Activated T-cell treated with anti-CD3 and anti-CD28 coated beads, Interleukin-2, amount 50 U/mL, for 1 hour (primary cell): ENCODE data around the gene ATRNL1.

Experiments used
- DNase-seq: peaks from one replicate; pipeline ENCODE4 v3.0.0-alpha.2; 2020

Gene ATRNL1, protein sequence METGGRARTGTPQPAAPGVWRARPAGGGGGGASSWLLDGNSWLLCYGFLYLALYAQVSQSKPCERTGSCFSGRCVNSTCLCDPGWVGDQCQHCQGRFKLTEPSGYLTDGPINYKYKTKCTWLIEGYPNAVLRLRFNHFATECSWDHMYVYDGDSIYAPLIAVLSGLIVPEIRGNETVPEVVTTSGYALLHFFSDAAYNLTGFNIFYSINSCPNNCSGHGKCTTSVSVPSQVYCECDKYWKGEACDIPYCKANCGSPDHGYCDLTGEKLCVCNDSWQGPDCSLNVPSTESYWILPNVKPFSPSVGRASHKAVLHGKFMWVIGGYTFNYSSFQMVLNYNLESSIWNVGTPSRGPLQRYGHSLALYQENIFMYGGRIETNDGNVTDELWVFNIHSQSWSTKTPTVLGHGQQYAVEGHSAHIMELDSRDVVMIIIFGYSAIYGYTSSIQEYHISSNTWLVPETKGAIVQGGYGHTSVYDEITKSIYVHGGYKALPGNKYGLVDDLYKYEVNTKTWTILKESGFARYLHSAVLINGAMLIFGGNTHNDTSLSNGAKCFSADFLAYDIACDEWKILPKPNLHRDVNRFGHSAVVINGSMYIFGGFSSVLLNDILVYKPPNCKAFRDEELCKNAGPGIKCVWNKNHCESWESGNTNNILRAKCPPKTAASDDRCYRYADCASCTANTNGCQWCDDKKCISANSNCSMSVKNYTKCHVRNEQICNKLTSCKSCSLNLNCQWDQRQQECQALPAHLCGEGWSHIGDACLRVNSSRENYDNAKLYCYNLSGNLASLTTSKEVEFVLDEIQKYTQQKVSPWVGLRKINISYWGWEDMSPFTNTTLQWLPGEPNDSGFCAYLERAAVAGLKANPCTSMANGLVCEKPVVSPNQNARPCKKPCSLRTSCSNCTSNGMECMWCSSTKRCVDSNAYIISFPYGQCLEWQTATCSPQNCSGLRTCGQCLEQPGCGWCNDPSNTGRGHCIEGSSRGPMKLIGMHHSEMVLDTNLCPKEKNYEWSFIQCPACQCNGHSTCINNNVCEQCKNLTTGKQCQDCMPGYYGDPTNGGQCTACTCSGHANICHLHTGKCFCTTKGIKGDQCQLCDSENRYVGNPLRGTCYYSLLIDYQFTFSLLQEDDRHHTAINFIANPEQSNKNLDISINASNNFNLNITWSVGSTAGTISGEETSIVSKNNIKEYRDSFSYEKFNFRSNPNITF (N-terminal part only)

DNA sequence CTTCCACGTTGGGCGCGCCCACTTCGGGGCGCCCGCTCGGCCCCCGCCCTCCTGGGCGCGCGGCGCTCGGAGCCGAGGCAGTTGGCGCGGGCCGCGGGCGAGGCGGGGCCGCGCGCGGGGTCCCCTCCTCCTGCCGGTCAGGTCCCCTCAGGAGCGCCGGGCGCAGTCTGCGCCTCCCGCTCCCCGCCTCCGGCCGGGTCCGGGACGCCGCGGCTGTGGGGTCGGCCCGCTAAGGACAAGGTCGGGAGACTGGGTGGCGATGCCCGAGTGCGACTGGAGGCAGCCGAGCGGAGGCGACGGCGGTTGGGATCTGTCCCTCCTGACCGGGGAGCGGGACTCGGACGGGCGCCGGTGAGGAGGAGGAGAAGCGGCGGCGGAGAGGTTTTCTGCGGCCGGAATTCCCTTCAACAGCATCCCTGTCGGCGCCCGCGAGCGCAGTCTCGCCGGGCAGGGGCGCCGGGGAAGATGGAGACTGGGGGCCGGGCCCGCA is at the start of gene ATRNL1:
Gene ATRNL1, plus strand, starts transcription at position 80 of the 490 bp plus-strand sequence. Its CDS starts 386 bp downstream, at position 466.
- DNase-seq: no peak

DNA sequence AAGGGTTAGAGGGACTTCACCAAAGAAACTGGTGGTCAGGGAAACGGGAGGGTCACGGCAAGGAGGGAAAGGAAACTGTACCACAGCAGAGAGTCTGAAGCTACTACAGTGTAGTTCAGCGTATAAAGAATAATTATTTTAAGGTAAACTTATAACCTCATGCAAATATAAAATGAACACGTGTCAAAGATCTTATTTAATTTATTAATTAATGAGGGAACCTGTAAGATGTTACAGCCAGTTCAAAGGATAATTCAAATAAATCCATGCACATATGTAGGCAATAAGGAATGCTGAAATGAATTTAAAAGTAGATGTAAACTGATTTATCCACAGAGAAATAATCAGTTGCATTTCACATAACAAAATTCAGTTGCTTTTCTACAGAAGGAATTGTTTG is 49.4 kb upstream of the ATRNL1 start:
- DNase-seq: no peak

DNA sequence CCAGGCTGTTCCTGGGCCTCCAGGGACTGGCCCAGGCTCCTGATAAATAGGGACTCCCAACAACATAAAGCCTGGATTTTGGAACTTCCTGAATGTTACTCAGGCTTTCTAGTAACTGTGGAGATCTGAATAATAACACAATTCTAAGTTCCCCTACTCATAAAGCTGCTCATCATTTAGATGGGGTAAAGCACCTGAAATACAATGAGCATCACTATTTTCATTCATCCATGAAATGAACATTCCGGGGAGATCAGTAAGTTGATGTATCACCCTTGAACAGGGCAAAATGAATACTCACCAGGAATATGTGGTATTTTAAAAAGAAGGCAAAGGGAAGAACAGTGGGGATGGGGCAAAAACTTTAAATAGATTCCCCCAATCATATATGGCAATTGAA is 48.3 kb upstream of the ATRNL1 start:
- DNase-seq: no peak

DNA sequence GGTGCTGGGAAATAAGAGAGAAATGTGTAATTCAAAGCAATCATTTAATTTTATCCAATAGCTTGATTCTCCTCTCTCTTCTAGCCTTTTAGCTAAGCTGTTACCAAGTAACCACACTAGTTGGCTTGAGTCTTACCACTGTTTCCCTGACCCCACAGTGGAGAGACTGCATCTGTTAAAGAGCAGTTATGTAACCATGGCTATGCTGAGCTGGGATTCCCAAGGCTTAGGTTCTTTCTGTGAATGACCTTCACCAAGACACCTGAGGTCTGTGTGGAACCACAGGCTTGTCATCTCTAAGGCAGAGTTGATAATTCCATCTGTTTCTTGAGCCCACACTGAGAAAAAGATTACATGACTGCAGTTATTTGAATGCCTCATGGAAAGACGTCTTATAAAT is 47.7 kb upstream of the ATRNL1 start:
- DNase-seq: no peak

DNA sequence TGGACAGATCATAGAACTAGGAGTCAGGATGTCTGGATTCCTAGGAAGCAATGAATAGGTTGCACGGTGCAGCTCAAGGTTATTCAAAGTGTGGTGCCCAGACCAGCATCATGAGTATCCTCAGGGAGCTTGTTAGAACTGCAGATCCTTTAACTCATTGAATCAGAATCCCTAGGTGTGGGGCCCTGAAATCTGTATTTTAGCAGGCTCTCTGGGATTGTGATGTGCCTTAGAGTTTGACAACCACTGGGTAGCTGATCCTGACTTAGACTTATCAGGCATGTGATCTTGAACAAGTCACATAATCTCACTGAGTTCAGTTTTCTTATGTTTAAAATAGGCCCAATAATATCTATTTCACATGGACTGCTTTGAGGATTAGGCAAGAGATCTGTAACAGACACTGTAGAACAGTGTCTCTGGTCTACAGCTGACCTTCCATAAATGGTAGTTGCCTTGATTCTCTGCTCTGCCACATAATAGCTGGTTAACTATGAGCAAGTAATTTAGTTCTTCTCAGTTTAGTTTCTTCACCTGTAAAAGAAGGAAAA is 46.4 kb upstream of the ATRNL1 start:
- no peak for DNase-seq

DNA sequence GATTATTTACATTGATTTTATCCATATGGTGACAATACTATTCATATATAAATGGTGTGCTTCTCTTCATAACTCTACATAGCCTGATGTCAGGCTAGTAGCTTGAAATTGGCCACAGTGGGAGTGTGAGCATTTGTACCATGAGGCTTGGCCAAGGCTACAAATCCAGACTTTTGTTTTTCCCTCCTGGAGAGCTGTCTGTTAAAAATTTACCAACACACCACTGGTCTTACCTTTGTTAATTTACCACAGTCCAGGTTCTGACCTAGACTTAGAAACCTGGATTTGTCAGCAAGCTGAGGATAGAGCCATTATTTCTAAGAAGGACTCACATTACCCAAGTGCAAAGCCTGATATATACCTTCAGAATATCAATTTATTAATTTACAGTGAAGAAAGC is 45.5 kb upstream of the ATRNL1 start:
- no peak for DNase-seq

DNA sequence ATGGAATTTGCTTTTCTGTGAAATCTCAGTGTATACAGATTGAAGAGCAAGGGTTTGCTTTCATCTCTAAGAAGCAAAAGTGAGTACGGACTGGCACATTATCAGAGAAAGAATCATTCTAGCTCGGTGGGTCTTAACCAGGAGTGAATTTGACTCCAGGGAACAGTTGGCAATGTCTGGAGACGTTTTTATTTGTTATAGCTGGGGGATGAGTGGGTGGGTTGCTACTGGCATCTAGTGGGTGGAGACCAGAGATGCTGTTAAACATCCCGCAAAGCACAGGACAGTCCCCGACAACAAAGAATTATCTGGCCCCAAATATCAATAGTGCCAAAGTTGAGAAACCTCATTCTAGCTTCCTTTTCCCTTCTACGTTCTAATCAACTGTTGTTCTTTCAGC is 43.8 kb upstream of the ATRNL1 start:
- no peak for DNase-seq

DNA sequence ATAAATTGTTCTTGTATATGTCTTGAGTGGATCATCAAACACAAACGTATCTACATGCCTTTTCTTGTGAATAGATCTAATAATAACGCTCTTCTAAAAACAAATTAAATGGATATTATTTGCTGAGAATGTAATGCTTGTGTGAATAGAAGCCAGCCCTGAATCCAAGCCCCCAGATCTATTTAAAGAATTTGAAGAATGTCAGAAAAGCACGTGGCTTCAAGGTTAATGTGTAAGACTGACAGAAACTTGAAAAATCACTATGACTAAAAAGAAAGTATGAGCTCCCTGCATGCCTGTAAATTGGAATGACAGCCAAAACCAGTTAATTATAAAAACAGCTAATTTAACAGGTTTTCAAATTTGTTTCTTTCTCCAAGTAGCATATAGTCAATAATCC is 43.2 kb upstream of the ATRNL1 start:
- DNase-seq: no peak

DNA sequence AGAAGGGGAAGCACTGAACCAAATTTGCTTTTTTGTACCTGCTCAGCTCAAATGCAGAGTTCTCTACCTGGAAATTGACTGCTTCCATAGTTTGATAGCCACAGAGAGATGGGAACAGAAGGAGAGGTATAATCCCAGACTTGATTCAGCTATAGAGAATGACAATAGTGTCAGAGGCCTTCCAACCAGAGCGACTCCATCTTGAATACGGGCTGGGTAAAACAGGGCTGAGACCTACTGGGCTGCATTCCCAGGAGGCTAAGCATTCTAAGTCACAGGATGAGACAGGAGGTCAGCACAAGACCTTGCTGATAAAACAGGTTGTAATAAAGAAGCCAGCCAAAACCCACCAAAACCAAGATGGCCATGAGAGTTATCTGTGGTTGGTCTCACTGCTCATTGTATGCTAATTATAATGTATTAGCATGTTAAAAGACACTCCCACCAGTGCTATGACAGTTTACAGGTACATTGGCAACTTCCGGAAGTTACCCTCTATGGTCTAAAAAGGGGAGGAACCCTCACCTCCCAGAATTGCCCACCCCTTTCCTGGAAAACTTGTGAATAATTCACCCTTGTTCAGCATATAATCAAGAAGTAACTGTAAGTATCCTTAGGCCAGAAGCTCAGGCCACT is 42.7 kb upstream of the ATRNL1 start:
- DNase-seq: no peak

DNA sequence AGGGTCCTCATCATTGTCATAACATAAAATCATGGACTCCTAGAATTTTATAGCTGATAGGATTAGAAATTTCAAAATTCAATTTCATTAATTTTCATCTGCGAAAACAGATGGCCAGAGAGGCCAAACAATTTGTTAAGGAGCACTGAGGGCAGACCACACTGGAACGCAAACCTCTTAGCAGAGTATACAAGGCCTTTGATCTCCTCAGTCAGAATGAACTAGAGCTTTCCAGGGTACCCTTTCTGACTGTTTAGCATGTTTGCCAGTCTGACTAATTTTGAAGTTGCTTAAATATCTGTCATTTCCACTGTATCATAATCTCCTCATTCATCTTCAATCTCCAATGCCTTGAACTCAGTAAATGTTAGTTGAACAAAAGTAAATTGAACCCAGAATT is 41.9 kb upstream of the ATRNL1 start:
- no peak for DNase-seq

DNA sequence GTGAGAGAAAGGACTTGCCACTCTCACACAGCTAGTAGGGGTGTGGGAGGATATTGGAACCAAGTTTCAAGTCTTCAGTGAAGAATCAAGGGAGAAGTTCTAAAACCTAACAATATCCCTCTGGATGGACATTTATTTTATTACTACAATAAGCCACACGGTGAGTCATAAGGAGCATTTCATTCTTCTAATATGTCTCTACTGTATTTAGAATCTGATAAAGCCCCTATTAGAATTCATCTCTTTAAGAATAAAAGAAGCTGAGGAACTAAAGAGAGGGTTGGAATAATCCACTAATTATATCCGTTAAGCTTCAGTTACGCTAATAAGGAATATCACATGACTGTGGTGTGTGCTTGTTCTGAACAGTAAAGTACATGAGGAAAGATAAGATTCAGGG is 40.9 kb upstream of the ATRNL1 start:
- no peak for DNase-seq

DNA sequence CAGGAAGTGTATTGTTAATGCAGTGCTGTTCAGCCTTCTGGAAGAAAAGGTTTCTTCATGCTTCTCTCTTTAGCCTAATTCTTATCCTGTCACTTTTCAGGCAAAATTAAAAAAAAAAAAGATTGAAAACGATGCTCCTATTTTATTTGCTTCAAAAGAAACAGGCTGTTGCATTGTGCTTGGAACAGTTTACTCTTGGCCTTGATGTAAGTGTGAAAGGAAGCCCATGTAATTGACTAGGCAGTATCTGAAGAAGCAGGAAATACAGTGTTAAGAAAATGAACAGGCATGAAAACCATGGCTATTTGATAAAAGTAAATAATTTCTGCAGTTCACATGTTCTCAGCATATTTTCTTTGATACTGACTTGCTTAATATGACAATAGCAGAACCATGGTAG is 40.4 kb upstream of the ATRNL1 start:
- no peak for DNase-seq

DNA sequence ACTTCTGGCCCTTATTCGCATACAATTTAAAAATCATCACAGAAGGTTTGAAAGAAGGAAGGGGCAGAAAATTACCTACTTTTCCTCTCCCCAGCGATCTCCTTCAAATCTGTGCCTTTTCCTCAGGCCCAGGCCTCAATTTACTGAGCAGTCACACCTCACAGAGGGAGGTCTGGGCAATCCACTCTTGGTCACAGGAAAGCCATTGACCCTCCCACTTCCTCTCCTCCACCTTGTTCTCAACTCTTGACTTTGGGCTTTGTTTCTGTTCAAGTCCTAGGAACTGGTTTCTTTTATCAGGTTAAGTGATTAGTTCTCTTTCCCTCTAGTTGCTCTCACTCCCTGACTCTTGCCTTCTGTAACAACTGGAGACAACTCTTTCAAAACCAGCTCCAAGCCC is 37.0 kb upstream of the ATRNL1 start:
- DNase-seq: no peak

DNA sequence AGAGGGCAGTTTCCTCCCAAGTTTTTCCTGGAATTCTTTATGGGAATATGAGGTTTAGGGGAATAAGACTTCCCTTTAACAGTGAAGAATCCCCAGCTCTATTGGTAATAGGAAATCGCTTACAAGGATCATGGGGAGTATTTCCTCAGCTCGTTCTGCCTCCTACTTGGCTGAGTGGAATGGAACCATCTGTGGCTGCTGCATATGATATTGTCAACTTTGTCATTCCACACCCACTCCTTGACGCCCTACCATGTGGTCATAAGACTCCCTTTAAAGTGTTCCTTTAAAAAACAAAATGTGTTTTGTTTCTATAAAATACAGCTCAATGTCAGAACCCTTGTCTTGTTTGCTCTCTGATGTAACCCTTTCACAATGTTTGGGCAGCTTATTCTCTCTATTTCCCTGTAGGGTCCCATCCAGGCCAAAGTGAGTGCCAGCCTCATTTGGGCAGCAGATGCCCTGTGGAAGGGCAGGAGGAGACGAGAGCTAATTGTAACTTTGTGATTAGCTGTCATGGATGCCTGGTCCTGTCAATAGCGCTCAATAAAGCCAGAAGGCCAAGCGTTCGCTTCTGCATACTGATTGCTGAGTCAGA is 33.8 kb upstream of the ATRNL1 start:
- DNase-seq: no peak

DNA sequence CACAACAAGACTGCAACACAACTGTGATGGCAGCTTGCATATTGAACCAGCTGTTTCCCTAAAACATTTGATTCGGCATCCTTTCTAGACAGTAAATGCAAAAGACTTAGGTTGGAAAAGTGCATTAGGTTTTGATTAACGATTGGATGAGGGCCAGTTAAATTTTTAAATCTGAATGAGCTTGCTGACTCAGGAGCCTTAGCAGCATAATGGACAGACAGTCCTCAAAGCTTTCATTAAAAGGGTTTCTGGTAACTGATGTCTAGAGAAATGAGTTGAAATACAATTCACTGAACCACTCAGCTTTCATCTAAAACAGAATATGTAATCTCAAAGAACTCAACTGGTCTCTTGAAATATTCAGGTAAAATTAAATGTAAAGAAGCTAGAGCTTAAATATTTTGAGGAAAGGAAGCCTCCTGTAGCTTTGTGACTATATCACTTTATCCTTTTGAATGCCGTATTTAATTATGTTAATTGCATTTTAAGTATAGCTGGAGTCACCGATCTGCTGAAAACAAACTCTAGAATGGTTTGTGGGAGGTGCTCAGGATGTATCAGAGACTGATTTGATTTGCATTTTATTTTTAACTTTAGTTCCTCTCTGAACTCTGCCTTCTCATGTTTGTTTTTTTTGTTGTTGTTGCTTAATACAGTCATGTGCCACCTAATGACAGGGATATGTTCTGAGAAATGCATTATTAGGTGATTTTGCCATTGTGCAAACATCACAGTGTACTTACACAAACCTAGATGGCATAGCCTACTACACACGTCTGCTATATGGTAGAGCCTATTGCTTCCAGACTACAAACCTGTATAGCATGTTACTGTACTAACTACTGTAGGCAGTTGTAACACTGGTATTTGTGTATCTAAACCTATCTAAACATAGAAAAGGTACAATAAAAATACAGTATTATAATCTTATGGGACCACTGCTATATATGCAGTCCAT is 29.2 kb upstream of the ATRNL1 start:
- DNase-seq: no peak

DNA sequence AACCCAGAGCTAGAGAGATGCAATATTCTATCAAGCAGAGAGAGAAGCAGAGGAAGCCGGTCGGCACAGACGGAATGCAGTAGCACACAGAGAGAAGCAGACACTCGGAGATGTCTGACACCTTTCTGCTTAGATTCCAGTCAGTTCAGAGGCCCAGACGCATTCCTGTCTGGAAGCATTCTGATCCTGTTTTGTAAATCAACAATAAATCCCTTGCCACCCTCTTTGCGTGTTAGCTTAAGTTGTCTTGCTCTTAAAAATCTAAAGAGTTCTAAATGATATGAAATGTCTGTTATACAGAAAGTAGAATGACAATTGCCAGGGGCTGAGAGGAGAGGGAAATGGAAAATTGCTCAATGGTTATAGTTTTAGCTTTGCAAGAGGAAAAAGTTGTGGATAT is 27.4 kb upstream of the ATRNL1 start:
- DNase-seq: no peak

DNA sequence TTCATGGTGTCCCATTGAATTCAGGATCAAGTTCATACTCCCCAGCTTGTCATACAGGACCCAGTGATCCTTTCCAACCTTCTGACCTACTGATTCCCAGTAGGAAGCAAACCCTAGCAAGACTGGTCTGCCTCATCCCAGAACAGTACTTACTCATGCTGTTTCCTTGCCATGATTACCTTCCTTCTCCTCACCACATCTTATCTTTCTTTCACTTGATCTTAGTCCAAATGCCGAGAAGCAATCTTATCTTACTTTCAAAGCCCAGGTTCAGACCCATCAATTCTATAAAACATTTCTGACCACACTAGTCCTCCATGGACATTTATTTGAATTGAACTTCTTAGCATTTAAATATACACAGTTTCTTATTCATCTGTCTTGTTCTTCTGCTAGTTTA is 26.6 kb upstream of the ATRNL1 start:
- DNase-seq: no peak

DNA sequence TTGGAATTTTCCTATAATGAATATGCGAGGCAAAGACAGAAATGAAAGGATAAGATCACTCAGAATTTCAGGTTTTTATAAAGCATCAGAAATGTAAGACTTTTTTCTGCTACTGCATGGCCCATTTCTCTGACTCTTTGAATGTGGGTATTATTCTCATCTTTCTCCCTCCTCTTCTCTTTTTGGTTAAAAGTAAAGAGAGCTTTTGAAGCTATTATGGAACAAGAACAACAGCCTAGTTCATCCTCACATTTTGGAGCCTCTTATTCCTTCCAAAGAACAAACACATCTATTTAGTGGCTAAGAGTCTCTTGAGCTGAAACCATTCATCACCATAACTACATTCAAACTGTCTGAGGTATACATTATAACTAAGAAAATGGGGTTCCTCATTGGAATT is 19.4 kb upstream of the ATRNL1 start:
- DNase-seq: no peak

DNA sequence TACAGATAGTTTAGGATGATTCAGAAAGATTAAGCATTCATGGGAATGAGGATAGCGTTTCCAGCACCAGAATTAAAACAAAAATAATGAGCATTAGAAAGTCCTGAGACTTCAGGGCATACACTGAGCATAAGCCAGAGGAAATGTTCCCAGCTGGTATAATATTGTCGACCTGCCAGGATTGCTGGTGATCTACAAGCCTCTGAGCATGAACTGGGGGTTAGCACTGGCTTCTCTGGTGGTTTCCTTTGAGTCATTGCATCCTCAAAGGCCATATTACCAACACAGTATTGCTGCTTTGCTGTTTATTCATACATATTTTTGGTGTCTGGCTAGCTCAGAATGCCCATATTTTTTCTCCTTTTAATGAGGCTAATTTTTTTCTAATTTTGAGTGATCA is 10.7 kb upstream of the ATRNL1 start:
- DNase-seq: no peak

DNA sequence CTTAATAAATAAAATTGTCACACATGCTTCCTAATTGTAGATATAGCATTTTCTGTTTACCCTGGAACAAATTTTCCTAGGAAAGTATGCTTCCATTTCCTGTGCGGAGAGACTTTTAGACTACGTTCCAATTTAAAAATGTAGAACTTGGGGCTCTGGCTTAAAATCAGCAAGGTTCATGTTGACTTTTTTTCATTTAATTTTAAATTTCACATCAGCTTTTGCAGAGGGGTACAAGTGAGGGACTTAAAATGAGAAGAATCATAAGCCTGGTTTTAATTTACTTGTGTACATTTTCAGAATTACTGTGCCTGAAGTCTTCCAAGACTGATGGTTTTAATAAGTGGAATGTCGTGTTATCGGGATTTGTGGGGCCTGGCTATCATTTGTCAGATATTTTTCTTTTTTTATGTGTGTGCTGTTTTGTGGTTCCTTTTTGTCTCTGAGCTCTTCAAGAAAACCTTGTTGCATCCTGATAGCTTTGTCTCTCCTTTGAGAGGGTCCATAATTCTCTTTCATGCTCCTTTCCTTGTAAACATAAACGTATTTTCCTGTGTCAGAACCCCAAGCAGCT is 8.8 kb upstream of the ATRNL1 start:
- DNase-seq: no peak

DNA sequence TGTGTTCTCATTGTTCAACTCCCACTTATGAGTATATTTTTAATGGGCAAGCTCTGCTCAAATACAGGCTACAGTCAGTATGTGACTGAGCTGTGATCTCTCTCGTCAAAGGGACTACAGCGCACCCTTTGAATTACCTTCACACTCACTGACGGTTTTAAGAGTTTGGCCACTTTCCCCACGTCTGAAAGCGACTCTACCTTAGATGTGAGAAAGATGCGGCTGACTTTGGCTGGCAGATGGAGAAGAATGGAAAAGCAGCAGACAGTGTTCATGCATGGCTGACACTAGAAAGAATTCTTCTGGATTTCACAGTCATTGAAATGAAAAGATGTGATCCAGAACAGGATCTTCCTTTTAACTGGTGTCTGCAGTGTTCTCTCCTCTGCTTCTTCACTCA is 2.0 kb upstream of the ATRNL1 start:
- no peak for DNase-seq
